Bronchial epithelial cell (primary cell): ENCODE results near the gene OSTN. TPM values are rescaled to one million over a fixed set of nuclear protein-coding genes. Genes with fewer than 3 reads are reported as not detected.

Experiments
- DNase-seq: peaks from one replicate; pipeline ENCODE4 v3.0.0-alpha.2; 2010; ENCODE audit warnings: low read depth
- FAIRE-seq: peaks from 2 replicates; lab custom pipeline; 2011; peaks lifted over from hg19 to GRCh38; lab: Jason Lieb, UNC
- H3K27me3 ChIP-seq: 2 replicates; pipeline ENCODE4 v1.5.1; 2011; ENCODE audit warnings: low read length; ENCODE audit not compliant: control insufficient read depth, insufficient read depth
- H3K36me3 ChIP-seq: 2 replicates; pipeline ENCODE4 v1.5.1; 2011; ENCODE audit warnings: low read length; ENCODE audit not compliant: control insufficient read depth, insufficient read depth
- H3K4me3 ChIP-seq: 2 replicates; pipeline ENCODE4 v1.5.1; 2011; ENCODE audit warnings: mild to moderate bottlenecking, low read depth, low read length, control low read depth
- total RNA-seq: library from RNA; depleted of rRNA; stranded (reverse); fragments of >200 nt; gene quantifications from 2 replicates; pipeline ENCODE4 v1.2.1, GENCODE V29; 2014
- TF ChIP-seq, protein P1 (sequence below): IDR thresholded peaks from 2 replicates; pipeline ENCODE4 v1.5.1; 2011; ENCODE audit warnings: mild to moderate bottlenecking, moderate library complexity, low read length, control low read depth, inconsistent platforms; ENCODE audit not compliant: insufficient read depth, severe bottlenecking

The OSTN gene
- total RNA-seq, 1 donor from 2014 or later, result not detected

DNA sequence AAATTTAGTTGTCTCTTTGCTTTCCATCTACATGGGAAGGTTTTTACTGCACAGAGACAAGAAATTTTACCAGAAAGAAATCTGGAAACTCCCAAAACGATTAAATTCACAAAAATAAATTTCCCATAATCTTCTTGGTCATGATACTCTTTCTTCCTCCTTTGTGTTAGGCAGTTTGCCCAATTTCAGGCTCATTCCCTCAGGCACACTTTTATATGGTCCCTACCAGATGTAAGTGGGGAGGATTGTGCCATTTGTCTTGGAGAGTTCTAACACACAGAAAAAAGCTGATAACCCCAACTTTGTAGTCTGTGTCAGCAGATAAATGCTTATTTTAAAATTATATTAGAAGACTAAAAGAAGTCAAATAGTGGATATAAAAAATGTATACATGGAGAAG is 81.1 kb downstream of the OSTN start:
- no peaks in the 10 kb centered on the region for H3K36me3 ChIP-seq
- H3K4me3 ChIP-seq, result no peak overlapping the region
- no peak for FAIRE-seq
- DNase-seq, result no peak
- H3K27me3 ChIP-seq, result no peaks in the 10 kb centered on the region
- TF ChIP-seq, protein P1, sequence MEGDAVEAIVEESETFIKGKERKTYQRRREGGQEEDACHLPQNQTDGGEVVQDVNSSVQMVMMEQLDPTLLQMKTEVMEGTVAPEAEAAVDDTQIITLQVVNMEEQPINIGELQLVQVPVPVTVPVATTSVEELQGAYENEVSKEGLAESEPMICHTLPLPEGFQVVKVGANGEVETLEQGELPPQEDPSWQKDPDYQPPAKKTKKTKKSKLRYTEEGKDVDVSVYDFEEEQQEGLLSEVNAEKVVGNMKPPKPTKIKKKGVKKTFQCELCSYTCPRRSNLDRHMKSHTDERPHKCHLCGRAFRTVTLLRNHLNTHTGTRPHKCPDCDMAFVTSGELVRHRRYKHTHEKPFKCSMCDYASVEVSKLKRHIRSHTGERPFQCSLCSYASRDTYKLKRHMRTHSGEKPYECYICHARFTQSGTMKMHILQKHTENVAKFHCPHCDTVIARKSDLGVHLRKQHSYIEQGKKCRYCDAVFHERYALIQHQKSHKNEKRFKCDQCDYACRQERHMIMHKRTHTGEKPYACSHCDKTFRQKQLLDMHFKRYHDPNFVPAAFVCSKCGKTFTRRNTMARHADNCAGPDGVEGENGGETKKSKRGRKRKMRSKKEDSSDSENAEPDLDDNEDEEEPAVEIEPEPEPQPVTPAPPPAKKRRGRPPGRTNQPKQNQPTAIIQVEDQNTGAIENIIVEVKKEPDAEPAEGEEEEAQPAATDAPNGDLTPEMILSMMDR, result no peak

DNA sequence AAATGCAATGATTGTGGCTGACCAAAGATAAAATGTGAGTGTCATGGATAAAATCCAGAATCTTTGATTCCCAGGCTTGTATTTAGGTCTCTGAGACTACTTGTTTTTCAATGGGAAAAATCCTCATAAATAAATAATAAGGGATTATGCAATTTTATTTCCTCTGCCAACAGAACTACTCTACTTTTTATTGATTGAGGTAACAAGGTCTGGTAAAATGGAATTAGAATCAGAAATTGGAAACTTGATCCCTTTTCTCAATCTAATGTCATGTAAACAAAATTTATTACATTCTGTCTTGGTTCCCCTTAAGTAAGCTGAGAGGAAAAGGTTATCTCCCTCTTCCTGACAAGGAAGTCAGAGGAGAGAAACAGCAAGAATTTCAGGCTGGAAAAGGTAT is 81.8 kb downstream of the OSTN start:
- H3K36me3 ChIP-seq, result no peaks in the 10 kb centered on the region
- H3K4me3 ChIP-seq, result no peak overlapping the region
- H3K27me3 ChIP-seq, result no peaks in the 10 kb centered on the region
- TF ChIP-seq, protein P1, result no peak
- DNase-seq (no peak), FAIRE-seq (no peak)

DNA sequence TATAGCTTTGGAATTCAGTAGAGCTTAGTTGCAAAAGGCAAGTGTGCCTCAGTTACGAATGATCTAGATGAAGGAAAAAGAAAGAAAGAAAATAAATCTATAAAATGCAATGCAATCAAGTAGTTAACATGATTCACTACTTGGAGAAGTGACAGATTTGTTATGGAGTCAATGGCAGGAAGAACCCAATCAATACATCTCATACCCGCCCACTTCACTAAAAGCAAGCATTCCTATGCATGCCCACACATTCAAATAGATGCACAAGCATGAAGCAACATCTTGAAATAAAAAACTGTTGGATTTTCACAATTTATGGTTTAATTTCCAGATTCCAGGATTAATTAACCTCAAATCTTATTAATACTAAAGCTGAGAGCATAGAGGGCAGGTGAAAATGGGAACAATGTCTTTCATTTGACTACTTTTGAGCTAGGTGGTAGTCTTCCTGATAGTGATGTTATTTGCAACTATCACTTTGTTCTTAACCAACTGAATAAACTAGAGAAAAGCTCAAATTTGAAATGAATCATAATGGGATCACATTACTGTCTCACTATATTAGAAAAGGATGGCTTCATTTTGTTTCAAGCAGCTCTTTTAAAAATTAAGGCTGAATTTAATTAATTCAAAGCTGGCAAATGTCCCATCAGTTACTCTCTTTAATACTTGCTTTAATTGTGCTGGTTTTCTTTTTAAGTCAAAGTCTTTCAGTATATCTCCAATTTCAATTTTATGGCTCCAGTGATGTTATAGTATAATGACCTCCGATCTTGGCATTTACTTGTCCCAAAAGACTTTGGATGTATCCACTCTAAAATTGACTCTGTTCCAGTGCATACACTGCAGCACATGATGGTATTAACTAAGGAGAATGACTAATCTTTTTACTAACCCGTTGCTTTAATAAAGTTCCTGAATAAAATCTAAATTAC is 83.5 kb downstream of the OSTN start:
- FAIRE-seq (no peak), DNase-seq (no peak)
- TF ChIP-seq, protein P1, result no peak
- Histone ChIP-seq H3K27me3 (no peaks in the 10 kb centered on the region), H3K36me3 (no peaks in the 10 kb centered on the region), H3K4me3 (no peak overlapping the region)

DNA sequence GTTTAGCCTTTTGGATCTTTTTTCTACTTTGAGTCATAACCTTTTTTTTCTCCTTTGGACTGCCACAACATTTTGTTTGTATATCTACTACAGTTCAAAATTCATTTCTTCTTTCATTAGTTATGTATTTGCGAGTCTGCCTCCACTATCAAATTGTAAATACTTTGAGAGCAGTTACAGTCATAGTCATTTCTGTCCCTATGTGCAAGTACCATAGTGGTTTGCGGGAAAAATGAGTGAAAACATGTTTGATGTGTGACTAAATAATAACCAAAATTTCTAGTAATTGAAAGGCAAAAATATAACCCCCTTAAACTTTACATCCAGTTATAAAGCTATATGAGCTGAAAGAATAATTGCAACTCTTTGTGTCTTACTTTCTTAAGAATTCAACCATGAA is 84.4 kb downstream of the OSTN start:
- FAIRE-seq, result no peak
- Histone ChIP-seq H3K36me3 (no peaks in the 10 kb centered on the region), H3K27me3 (no peaks in the 10 kb centered on the region), H3K4me3 (no peak overlapping the region)
- no peak for DNase-seq
- TF ChIP-seq, protein P1, result no peak

DNA sequence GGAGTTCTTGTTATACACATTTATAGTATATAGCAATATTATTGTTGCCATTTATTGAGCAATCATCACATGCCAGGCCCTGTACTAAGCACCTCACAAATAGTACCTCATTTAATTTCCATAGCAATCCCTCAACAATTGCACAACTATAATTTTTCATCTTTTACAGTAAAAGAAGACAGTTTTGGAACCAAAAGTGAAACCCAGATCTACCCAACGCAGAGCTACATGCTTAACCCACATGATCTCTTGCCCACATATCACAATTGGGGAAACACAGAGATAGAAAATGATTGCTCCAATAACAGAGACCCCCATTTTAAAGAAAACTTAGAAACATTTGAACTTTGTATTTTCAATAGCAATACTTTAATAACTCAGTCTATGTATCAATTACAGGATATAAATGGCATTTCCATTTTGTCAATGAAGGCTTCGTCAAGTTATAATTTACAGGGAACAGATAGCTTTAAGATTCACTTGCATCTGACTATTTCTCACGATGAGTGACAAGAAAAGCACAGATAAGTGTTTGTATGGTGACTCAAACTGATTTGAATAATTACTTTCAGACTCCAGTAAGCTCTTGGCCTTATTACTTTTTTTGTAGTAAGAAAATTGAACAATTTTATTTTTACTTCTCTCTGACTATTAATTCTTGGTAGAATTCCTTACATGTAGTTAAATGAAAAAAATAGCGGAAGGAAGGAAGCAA is 91.4 kb downstream of the OSTN start:
- Histone ChIP-seq H3K36me3 (no peaks in the 10 kb centered on the region), H3K4me3 (no peak overlapping the region), H3K27me3 (no peaks in the 10 kb centered on the region)
- TF ChIP-seq, protein P1, result no peak
- DNase-seq (no peak), FAIRE-seq (no peak)
